AG20443 (cell line): Measurements from ENCODE around the gene MPI.

ENCODE experiments used
- DNase-seq: peaks from one replicate; pipeline ENCODE4 v3.0.0; 2012; ENCODE audit warnings: low spot score, mixed read lengths

Gene MPI

DNA sequence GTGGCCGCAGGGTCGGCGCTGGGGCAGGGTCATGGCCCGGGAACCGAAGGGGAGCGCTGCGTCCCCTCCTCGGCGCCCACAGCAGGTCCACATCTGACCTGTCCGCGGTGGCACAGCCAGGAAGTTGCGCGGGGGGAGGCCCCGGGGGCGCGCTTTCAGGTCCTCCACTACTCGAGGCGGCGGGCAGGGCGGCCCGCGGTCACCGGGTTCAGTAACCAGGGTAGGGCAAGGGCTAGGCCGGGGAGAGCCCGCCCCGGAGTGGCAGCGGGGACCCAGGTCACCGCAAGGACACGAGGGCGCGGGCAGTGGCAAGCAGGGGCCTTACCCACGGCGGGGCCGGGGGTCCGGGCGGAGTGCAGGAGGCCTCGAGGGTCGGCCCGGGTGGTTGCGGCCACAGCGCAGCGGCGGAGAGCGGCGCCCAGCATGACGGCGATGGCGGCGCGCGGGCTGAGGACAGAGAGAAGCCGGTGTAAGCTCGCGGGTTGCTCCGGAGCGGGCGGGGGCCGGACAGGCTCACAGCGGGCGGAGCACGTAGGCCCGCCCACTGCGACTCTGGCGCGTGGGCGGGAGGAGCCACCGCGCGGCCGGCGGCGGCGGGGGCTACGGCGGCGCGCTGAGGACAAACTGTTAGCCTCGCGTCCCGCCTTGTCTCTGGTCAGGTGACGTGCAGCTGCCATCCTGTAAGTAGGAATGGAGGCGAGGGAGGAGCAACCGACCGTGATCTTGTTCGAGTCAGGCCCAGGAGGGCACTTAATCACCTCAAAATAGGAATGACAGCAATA is 47.9 kb downstream of the MPI start, which contains the start of gene COX5A:
Gene COX5A (minus strand): TSS at position 484 of the 782 bp plus-strand sequence. CDS start 59 bp downstream, at position 425.
- DNase-seq = peak; percentile 98

DNA sequence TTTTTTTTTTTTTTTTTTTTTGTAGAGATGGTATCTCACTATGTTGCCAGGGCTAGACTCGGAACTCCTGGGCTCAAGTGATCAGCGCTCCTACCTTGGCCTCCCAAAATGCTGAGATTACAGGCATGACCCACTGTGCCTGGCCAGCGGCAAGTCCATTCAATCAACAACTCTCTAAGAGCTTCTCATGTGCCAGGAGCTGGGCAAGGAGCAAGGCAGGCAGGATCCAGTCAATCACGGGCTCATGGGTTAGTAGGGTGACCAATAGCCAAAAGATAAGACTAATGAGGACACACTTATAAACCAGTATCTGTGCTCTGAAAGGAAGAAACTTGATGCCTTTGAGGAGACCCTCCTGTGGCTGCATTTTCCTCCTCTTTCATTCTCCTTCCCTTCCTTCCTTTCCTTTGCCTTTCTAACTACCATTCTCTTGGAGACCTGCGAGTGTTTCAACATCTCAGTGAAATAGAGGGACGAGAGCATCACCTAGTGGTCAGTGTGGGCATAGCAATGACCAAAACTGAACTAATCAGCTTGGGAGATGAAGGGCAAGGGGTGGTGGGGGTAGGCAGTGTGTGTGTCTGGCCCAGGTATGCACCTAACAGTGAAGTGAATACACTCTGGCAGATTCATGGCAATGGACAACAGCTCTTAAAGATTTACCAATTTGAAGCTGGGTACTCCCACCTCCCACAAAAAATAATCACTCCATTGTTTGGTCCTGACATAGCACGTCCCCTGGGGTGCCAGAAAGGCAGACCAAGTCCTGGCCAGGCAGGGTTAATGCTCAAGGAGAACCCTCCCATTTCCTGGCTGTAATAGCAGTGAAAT is 60.5 kb downstream of the MPI start:
- DNase-seq = peak; percentile 76

DNA sequence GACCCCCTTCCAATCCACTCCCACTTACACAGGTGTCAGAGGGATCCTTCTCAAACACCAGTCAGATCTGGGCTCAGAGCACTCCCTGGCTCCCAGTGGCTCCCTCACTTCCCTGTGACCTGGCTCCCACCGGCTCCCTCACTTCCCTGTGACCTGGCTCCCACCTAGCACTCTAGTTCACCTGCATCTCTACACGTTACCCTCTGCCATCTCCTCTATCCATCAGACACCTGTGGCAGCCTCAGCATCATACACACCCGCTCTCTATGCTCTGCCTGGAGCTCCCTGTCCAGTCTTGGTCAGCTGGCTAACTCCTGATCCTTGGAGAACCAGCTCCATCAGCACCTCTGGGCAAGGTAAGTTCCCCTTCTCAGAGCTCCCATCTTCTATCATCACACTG is 61.2 kb downstream of the MPI start:
- DNase-seq = no peak
